ENCODE results near the gene AGPAT4.

Gene AGPAT4

DNA sequence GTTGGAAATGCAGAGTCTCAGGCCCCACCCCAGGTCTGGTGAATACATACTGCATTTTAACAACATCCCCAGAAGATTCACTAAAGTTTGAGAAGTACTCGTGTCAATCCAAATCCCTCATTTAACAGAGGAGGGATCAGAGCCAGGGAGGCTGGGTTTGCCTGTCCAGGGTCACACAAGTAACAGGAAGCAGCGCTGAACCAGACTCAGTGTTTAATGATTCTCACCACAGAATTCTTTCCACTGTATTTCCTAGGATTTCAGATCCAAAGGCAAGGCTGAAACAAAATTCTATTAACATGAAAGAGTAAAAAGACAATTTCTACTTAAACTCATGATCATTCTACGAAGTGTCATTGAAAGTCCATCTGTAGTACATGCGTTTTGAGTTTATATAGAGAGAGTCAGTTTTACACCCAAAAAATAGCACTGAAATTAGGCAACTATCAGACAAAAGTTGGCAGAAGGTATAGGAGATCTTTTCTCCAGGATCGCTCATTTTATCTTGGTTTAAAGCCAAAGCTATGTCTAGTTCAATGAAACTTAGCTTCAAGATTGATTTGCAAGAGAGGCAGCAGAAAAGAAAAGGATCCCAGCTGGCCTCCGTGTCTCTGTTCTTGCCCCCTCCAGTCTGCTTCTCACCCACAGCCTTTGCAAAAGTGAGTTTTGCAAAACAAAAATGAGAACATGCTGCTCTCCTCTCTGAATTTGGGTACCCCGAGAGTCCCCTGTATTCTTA is 6.0 kb upstream of the AGPAT4 start:
- DNase-seq: no peak

DNA sequence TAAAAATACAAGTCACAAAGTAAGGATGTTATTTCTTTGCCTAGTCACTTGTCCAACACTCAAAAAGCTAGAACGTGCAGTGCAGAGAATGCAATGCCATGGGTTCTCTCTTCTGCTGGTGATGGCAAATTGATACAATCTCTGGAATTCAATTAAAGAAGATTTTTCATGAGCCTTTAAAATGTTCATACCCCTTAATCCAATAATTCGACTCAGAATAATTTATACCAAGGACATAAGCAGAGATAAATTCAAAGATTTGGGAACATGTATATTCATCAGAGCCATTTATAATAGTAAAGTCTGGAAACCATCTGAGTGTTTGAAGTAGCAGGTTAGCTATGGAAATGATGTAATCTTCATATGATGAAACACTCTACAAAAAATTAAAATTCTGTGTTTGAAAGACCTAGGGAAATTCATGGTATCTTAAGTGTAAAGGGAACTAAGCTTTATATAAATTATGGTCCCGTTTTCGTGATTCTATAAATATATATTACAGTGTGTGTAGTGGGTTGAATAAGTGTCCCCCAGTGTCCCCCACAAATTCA is 2.8 kb upstream of the AGPAT4 start:
- DNase-seq: no peak

DNA sequence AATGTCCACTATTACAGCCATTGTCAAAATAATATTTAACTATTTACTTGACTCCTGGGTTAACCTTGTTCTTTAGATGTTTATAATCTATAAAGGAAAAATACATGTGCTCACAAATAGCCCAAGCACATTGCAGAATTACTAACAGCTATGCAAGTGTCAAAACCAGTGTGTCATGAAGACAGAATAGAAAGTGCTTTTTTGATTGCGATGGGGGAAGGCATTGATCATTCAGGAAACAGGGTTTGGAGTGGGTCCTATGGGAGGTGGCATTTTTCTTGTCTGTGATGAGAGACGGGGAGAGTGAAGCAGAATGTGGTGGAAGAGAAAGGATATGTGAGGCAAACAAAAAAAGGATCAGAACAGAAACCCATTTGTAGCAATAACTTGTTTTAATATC is 1.0 kb upstream of the AGPAT4 start:
- DNase-seq: no peak

DNA sequence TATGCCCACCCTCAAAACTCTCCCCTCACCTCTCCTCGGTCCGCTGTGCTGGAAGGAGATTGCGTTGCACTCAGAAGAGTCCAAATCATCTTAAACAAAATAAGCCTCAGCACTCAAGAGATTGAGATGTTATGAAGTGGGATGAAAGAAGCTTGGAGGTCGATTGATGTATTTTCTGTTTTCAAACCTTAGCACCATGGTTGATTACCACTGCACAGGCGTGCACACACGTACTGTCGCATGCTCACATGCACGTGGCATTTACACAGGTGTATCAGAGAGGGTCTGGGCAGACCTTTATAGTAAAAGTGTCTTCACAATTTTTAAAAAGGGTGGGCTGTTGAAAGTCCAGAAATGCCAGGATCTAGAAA is 612 bp upstream of the AGPAT4 start:
- no peak for DNase-seq

DNA sequence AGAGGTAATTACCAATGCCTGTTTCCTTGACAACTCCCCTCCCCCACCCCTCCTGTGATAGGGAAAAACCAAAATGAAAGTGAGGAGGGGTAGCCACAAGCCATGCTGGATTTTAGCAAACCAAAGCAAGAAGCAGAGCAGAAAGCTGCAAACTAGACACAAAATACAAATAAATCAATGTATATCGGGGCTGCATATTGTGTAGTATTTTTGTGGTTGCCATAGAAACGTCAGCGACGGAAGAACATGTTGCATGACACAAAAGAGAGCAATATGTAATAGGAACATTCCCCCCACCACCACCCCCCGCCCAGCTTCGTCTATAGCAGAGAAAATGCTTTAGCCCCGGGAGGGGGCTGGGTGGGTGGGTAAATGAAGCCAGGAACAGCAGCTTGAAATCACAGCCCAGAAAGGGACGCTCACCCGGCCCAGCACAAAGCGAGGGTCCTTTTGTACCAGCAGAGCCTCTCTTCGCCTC is 548 bp downstream of the AGPAT4 start:
- peak; percentile 44 for DNase-seq

DNA sequence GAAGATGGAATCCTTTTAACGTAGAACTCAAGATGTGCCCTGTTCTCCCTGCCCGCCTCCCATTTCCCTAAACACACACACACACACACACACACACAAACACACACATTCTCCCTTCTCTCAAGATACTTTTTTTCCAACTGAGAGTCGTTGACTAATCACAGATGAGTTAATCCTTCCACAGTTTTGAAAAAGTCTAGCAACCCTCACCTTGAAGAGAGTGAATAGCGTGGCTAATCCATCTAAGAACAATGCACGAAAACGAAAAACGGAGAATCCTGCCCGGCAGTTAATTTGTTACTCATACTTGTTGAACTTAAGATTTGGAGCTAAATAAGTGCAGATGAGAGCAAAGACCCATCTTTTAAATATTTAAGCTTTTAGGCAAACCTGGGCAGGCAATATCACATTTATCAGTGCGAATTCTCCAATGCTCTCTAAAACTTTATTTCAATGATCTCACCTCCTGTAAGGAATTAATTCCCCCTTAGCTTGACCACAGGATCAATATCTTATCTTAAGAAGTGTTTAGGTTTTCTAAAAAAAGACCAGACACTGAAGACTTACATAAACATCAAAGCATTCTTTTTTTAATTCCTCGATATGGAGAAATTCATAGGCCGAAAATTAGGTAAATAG is 1.1 kb downstream of the AGPAT4 start:
- no peak for DNase-seq

DNA sequence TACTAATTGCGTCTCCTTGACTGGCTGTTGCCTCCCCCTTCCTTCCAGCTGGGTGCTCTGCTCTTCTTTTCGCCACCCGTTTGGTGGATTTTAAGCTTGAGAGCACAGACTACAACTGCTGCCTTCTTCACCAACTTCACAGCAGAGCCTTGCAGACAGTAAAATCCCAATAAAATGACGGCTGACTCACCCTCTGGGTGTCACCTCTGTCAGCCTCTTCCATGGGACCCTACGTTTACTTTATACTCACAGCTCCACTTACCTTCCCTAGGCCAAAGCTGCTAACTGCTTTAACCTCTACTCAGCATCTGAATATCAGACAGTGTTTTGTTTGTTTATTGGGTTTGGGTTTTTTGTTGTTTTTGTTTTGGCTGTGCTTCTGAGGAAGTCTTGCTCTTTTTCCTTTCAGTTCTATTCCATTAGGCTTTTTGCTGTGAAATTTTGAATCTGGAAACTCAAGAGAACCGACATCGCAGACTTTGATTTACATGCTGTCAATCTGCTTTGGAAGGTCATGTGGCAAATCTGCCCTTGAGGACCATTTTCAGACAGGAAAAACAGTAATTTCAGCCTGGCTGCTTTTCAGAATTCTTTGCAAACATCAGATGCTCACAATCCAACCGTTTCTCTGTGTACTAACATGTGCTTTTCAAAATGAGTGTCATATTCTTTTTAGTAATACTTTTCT is 2.4 kb downstream of the AGPAT4 start:
- no peak for DNase-seq

DNA sequence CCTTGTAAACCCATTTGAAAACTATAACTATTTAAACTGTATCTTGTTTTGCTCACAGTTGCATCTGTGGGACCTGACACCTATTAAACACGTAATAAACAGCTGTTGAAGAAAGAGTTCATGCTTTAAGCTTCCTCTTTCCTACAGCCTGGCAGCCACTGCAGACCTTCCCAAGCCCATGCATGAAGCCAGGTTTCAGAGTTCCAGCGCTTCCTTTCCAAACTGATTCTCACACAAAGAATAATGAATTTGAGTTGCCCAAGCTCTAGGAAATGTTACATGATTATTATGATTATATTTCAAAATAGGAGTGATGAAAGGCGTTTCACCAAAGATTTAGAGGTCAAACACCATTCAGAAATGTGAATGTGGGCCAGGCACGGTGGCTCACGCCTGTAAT is 3.7 kb downstream of the AGPAT4 start:
- DNase-seq: peak; percentile 12

DNA sequence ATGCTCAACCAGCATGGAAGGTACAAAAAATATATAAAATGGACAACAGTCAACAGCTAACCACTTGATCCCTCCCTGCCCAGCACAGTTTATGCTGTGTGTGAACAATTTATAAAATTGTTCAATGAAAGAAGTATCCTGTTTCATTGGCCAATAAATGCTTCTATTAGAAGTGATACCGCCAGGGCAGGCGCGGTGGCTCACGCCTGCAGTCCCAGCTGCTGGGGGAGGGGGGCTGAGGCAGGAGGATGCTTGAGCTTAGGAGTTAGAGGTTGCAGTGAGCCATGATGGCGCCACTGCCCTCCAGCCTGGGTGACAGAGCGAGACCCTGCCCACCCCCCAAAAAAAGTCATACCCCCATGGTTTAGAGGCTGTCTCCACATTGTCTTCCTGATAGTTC is 4.6 kb downstream of the AGPAT4 start:
- no peak for DNase-seq

DNA sequence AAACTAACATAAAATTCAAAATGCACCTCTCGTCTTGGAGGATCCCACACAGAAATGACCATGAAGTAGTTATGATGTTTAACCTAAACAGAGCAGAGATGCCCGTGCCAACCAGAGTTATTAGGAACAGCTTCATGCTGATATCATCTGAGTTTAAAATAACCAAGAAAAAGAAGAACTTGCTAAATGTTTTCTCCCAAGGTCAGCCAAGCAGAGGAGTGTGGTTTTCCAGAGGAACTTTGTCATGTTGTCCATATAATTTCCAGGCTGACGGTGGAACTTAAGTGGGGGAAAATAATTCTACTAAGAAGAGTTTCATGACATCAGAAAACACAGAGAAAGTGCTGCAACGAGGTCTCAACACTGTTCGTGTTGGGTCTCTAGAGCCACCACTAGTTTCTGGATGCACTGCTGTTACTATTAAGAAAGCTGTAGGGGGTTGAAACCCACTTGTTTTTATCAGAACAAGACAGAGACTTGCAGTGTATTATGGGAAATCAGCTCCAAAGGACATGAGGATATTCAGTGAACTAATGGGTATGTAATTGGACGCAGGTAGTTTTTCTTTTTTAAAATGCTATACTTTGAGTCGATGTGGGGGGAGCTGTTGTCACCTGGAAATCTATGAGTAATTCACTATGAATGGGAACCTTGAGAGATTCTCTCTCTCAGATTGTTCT is 5.2 kb downstream of the AGPAT4 start:
- peak; percentile 33 for DNase-seq

DNA sequence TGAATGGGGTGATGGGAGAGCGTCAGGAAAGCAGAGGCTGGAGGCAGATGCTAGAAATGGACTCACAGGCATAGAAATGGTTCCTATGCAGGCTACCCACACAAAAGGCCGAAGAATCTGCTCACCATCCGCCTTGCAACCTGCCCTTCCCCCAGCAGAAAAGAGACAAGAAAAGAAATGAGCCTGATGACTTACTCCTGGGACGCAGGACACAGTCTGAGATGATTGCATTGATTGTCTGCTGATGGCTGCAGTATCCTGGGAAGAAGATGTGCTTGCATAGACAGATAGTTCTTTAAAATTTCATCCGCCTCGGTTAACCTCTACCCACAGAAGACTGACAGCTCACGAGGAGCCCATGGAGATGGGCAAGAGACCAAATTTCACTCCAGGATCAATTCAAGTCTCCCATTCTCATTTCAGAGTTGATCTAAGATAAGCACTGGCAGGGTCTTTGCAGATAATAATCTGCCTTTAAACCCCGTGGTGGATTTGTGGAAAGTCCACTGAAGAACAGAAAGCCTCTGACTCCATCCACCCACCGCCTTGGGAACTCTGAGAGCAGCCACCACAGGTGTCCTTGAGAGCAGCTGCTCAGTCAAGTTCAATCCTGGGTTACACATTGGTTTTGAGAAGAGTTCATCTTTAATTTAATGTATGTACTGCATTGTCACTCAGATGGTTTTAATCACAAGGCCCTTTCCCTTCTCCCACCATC is 7.2 kb downstream of the AGPAT4 start:
- DNase-seq: no peak

DNA sequence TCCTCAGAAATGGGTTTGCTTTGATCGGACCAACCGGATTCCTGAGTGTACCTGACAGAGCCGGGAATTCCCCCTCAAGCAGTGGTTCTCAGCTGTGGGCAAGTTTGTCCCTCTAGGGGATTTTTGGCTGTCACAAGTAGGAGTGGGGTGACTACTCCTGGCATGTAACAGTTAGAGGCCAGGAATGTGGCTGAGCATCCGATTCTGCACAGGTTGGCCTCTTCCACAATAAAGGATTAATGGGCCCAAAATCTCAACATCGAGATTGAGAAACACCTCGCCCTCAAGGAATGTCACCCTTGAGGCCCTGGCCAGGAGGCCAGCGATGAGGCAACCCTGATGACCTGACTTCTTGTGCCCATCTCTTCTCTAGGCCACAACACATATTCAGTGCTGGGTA is 7.9 kb downstream of the AGPAT4 start:
- no peak for DNase-seq

DNA sequence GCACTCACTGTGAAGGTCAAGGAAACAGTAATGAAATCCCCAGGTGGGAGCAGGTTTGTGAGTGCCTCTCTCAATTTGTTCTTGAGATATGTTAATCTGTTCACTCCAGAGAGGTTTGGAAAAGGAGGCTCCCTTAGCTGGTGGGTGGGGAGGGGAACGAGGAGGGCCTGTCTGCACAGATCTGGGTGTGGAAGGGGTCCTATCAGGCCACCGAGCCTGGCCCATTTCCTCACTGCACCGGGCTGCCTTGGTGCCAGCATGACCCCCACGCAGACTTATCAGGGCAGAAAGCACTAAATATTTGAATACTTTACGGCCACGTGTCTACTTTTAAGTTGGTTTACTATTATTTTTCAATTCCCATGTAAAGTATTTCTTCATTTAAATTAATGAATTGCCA is 8.3 kb downstream of the AGPAT4 start:
- DNase-seq: no peak

DNA sequence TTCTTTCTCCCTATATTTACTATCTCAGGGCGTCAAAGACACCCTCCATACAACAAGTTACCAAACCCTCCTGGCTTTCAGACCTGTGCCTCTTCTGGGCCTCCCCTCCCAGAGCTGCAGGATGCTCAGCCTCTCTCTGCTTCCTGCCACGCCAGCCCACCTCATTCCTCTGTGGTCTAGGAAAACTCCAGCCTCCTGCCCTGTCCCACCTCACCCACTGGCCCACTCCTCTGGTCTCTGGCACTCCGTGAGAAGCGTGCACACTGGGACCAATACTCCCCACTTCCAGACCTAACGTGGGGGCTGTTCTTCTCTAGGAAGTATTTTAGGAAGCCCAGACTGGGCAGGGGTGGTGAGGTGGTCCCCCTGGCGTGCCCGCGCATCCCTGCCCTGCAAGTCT is 9.7 kb downstream of the AGPAT4 start:
- DNase-seq: no peak

DNA sequence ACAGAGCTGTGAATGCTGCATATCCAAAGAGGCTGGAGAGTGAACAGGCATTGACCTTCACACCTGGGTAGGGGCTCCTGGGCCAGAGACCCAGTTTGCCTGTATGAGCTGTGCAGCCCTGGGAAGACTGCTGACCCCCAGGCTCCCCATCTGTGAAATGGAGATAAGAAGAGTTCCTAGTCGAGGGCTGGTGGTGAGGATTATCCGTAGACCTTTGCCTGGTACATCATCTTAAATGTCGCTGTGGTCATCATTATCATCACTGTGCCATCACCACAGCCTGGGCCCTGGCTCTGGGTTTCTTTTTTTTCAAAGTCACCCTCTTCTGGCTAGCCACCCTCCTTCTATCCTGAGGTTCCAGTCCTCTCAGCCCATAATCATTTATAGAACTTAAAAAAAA is 12.0 kb downstream of the AGPAT4 start:
- no peak for DNase-seq

DNA sequence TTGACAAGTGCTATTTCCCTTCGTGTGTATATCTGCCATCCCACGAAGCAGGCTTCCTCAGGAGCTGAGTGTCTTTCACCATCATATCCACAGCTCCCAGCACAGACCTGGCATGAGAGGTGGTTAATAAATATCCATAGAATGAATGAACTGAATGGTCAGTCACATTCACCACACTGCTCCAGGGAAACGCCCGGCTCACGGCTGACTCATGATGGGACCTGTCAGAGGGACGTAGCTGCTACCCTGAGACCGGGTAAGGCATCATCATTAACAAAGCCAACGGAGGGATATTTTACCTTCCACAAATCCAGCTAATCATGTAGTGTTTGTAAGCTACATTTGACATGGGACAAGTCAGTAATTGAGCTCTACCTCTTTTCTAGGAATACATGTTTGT is 12.5 kb downstream of the AGPAT4 start:
- DNase-seq: no peak

DNA sequence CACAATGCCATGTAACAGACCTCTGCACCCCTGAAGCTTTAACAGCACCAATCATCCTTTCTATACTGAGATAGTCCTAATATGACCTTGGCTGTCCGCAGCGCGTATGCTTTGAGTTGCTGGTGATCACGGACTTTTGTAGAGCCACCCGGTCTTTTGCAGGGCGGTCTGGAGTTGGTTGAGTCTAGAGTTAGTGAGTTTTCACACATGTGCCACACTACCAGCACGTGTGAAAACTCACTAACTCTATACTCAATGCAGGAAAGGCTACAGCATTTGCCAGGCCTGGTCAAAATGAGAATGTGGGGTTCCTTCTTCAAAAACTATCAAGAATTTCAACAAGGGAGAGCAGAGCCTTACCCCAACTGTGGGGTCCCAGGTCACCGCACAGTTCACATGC is 14.6 kb downstream of the AGPAT4 start:
- no peak for DNase-seq

DNA sequence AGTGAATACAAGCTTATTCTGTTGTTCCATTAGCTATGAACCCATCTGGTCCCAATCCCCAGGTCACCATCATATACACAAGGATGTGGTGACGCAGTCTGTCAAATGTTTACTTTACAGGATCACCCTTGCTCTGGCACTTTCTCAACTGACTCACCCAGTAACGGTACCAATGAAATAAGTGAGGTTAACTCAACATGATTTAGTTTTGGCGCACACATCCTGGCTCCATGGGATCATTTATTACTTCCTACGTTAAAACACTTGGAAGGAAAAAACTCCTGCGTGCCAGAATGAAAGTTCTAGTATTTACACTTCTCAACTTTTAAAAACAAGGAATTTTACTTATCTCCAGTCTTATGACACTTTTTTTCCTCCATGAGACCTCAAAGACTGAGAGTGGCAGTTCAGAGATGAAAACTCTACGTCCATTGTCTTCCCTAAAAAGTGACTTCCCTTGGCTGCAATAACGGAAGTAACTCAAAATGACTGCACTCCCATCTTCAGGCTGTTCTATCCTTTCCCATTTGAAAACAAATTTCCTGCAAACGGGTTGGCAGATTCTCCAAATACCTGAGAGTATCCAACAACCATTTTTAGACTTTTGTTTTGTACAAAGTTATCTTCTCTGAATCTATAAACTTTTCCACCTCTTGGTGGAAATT is 15.9 kb downstream of the AGPAT4 start:
- no peak for DNase-seq

DNA sequence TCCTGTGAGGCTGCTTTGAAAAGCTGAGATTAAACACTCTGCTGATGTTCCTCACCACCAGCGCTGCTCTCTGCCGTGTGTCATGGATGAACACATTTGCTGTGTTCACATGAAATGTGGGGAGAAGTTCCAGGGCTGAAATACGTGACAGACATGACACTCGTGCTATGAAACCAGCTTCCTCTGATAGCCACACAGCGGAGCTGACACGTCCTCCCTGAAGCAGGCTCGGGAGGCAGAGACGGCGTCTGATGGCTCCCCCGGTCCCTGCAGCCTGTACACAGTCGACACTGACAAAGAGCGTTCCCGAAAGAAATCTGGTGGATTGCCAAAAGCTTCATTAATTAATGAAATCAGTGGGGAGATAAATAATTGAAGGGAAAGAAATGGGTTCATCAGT is 17.5 kb downstream of the AGPAT4 start:
- no peak for DNase-seq

DNA sequence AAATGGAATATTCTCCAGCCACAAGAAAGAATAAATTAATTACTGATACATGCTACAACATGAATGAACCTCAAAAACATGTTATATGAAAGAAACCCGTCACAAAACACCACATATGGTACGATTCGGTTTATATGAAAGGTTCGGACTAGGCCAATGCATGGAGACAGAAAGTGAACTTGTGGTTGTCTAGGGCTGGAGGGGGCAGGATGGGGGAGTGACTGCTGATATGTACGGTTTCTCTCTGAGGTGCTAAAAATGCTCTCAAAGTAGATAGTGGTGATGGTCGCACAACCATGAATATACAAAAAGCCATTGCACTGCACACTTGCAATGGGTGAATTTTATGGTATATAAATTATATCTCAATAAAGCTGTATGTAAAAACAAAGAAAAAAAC is 18.3 kb downstream of the AGPAT4 start:
- no peak for DNase-seq

DNA sequence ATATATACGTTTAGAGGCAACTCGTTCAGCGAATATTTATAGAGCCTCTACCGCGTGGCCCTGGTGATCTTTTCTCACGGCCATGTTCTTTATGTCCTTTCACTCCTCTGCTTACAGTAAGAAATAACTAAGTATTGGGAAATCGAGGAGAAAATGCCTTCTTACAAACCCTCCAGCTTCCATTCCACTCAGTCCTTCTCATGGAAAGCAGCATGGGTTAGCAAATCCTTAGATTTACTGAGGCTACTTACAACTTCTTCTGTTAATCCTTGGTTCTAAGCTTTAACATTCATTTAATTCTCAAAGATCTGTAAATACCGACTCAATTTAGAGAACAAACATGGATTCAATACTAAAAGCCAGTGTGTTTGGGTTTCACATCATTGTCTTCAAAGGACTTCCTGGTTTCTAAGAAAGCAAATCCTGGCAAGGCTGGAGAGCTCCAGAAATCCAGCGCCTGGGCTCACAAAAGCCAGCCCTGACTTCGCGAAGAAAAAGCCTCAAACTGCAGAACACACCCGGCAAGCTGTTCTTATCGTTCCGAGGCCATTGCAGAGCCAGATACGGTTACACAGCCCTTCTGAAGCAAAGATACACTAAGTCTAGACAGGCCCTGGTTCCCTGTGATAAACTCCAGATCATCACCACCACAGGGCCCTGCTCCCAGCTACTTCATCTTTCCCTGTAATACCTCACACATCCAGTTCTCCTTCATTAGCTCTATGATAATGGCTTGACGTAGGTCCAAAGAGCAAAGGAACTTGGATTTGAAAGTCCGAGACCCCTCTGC is 19.2 kb downstream of the AGPAT4 start:
- no peak for DNase-seq
